Jurkat, Clone E6-1 (cell line): ENCODE results near the gene RNASEH1.
"Not testable (repeated sequence)": the region's sequence is repeated elsewhere in the genome, so short reads cannot be mapped to it uniquely, and the experiment has no call there.

ENCODE experiments used
- DNase-seq: peaks from one replicate; pipeline ENCODE4 v3.0.0-alpha.2; 2011; ENCODE audit warnings: low read depth, low spot score
- H3K4me3 ChIP-seq: 2 replicates; pipeline ENCODE4 v1.5.1; 2011; ENCODE audit warnings: mild to moderate bottlenecking, low read length, control low read depth, moderate library complexity

Gene RNASEH1

GRCh38 chr2:3595404-3595803 is 37.3 kb upstream of the RNASEH1 start:
- H3K4me3 ChIP-seq = no peak overlapping the region
- DNase-seq = no peak

DNA sequence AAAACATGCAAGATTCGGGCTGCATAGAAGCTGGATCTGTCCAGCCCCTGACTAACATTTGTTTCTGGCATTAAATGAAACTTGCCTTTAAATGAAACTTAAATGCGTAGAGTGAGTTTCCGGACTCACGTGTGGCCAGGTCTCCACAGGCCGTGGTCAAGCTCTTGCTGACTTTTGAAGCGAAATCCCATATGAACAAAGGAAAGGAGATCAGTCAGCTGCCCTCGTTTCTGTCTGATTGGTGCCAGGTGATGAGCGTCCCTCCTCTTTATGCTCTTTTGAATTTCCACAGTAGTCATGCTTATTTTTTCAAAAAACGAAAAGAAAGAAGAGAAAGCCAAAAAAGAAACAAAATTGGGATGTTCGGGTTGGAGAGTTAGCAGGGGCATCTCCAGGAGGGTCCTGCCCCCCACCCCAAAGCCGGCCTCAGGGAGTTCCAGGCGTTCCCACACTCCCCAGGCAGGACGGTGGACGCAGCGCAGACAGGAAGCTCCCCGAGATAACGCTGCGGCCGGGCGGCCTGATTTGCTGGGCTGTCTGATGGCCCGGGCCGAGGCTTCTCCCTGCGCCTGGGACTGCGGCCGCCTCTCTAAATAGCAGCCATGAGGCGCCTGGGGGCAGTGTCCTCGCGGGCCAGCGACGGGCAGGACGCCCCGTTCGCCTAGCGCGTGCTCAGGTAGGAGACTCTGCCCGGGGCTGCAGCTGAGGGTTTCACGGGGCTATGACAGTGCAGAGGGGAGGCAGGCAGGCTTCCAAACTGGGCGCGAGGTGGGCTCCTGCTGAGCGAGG is 36.6 kb upstream of the RNASEH1 start, which contains the start of gene COLEC11:
COLEC11 (plus strand) TSS at position 620 of the 789 bp plus-strand sequence. CDS start 9,229 bp downstream, outside the sequence.
- no peak within 1 kb of the TSS for H3K4me3 ChIP-seq
- no peak for DNase-seq

GRCh38 chr2:3589086-3589485 is 31.0 kb upstream of the RNASEH1 start:
- H3K4me3 ChIP-seq = no peak overlapping the region
- no peak for DNase-seq

GRCh38 chr2:3588084-3588483 is 30.0 kb upstream of the RNASEH1 start:
- DNase-seq = no peak
- H3K4me3 ChIP-seq = no peak overlapping the region

DNA sequence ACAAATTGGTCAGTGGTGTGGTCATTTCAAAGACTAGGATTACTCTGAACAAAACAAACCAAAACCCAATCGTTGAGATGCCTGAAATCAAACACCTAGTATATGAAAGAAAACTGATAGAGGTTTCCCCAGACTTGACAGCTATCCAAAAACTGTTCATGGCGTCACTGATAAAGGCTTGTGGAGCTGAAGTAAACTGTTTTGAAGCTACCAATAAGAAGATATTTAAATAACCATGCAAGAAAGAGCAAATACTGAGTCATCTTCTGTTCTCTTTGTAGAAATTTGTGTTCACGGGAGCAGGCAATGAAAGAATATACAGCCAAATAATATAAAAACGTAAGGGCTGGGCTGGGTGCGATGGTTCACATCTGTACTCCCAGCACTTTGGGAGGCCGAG is 29.3 kb upstream of the RNASEH1 start:
- DNase-seq = no peak
- no peak overlapping the region for H3K4me3 ChIP-seq

GRCh38 chr2:3587021-3587420 is 28.9 kb upstream of the RNASEH1 start:
- DNase-seq = no peak
- no peak overlapping the region for H3K4me3 ChIP-seq

DNA sequence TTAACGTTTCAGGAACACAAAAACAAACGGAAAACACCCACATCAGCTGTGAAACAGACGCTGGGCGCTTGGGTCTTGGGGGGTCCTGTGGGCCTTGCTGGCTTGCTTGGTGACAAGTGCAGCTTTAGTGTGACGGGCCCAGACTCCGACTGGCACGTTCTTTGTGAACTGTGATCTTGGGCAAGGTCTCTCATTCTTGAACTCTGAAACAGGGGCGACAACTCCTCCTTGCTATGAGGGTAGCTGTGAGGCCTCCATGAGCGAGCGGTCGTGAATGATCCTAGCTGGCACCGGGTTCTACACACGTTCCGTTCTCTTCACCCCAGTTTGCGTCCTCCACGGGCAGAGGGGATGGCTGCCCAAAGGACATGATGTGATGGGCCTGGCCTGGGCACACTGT is 28.1 kb upstream of the RNASEH1 start:
- no peak for DNase-seq

GRCh38 chr2:3585261-3586109 is 27.4 kb upstream of the RNASEH1 start:
- DNase-seq = no peak
- H3K4me3 ChIP-seq = no peak overlapping the region

More for the DNA sequence above, 28.1 kb upstream of the RNASEH1 start:
- H3K4me3 ChIP-seq = no peak overlapping the region

DNA sequence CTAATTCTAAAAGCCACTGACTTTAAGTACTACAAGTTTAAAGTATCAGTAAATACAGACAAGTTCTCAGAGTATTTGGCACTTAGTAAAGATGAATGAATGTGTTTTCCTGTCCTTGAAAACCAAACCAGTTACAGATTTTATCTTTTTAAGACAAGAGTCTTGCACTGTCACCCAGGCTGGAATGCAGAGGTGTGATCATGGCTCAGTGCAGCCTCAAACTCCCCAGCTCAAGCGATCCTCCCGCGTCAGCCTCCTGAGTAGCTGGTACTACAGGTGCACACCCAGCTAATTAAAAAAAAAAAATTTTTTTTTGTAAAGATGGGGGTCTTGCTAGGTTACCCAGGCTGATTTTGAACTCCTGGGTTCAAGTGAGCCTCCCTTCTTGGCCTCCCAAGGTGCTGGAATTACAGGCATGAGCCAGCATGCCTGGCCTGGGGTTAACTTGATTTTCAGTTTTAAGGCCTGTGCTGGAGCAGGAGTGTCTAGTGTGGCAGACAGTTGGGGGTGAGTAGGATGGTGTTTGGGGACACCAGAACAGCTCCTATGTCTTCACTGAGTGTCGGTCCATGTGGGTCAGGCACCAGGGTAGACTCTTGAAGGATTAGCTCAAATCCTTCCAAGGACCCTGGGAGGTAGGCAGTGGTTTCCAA is 26.6 kb upstream of the RNASEH1 start:
- H3K4me3 ChIP-seq = no peak overlapping the region
- no peak for DNase-seq

DNA sequence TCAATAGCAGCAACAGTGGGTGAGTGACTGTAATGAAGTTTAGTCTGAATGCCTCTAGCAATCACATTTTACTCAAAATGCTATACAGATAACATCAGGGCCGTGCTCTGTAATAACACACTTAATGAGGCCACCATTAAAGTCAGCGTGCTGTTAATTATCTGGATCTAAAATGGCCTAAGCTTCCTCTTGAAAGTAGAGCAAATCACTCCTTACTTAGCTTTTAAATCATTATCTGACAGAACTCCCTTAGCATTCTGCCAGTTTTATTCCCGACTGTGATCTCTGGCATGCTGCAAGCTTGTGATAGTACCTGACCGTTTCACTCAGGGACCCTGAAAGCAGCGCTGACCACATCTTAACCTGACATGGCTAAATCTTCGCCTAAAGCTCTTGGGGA is 25.9 kb upstream of the RNASEH1 start:
- no peak overlapping the region for H3K4me3 ChIP-seq
- no peak for DNase-seq

DNA sequence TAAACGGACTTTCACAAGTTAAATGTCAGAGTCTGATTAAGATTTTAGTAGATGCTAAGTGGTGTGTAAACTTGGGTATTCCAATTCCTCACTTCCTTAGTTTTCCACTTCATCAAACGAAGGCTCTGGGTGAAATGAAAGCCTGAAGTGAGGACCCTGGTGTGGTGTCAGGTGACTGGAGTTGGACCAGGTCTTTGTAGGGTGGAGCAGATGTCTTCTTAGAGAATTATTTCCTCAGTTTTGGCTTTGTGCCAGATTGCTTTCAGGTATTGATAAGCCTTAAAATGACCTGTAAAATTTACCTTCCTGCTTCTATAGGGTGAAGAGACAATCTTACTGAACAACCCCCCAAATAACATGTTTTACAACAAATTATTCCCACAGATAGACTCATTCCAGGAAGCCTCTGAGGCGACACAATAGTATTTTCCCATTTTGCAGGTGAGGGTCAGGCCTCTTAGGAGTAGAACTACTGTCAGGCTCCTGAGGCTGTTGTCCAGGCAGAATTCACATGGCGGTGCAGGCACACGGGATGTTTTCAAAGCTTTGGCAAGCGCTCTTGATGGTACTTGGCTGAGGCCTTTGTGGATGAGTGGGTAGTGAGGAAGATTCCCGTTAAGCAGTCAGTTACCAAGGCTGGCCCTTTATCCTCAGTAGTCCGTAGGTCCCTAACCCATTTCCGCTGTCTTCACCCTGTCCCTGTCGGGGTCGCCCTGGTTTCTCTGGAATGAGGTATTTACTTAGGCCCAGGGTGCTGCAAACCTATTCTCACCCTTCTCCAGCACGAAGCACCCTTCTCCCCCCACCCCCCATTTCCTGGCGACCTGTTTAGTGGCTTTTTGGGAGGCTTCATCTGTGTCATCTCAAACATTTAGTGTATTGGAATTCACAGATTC is 23.5 kb upstream of the RNASEH1 start:
- no peak for DNase-seq
- H3K4me3 ChIP-seq = no peak overlapping the region

- DNase-seq = no peak
- H3K4me3 ChIP-seq = no peak overlapping the region
Observed at GRCh38 chr2:3580449-3580848, 22.3 kb upstream of the RNASEH1 start.

DNA sequence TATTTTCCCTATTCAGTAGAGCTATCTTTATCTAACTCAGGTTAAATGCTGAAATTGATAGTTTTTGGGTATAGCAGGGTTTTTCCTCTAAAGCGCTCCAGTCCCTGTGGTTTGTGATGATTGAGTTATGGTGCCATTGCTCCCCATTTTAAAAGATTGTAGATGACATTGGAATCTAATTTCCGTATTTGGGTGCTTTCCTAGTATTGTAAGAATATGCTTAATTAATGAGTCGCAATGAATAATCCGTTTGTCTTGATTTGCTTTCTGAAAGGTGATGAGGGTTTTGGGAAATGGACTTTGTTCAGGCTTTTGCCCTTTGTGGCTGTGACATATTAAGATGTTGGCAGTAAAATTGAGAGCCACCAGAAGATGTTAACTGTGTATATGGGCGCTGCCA is 20.9 kb upstream of the RNASEH1 start:
- no peak overlapping the region for H3K4me3 ChIP-seq

GRCh38 chr2:3576263-3576630 is 18.1 kb upstream of the RNASEH1 start:
- not testable (repeated sequence) for DNase-seq
- peak overlapping the region; percentile 86 for H3K4me3 ChIP-seq

More for the DNA sequence above, 20.9 kb upstream of the RNASEH1 start:
- DNase-seq = no peak

- no peak for DNase-seq
Observed at GRCh38 chr2:3575534-3576262, 17.6 kb upstream of the RNASEH1 start.

DNA sequence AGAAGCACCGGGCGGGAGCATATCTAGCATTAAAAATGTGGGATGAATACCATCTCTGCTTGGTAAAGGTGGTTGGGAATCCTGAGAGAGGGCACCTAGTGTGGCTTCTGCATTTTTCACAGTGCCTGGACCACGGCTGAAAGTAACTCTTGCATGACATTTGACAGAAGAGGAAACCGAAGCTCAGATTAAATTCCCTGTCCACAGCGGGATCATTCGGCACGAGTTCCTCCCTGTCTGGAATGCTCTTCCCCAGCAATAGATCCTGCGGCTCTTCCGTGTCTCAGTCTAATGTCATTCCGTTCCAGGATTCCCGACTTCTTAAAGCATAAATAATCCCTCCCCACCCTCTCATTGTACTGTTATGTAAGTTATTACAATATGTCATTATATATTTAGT is 16.0 kb upstream of the RNASEH1 start:
- H3K4me3 ChIP-seq = peak overlapping the region; percentile 86
- DNase-seq = no peak

More at GRCh38 chr2:3575534-3576262, 17.6 kb upstream of the RNASEH1 start:
- H3K4me3 ChIP-seq = peak overlapping the region; percentile 86

- DNase-seq = no peak
- no peak overlapping the region for H3K4me3 ChIP-seq
Observed at GRCh38 chr2:3572620-3573019, 14.5 kb upstream of the RNASEH1 start.

DNA sequence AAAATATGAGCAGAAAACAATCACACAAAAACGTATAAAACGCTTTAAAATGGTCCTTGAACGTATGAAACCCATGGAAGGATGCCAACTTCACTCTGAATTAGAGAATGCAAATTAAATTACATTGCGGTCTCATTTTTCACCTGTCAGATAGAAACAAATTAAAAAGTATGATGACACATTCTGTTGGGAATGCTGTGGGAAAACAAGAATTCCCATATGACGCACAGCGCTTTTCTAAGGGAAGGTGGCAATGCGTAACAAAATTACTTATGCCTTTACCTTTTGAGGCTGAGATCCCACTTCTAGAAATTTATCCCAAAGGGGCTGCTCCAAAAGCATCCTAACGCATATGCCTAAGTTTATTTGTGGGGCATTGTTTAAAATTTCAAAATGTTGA is 13.2 kb upstream of the RNASEH1 start:
- DNase-seq = no peak
- no peak overlapping the region for H3K4me3 ChIP-seq
